Breast epithelium (tissue), 3 donors: ENCODE data around the gene NUCKS1.
"Not testable (repeated sequence)": the region's sequence is repeated elsewhere in the genome, so short reads cannot be mapped to it uniquely, and the experiment has no call there.

ENCODE experiments used
- POLR2A ChIP-seq: fragments of 450-650 bp; IDR thresholded peaks from one replicate; pipeline ENCODE4 v1.6.1; 2016; ENCODE audit warnings: antibody characterized with exemption, mild to moderate bottlenecking, moderate library complexity
- POLR2AphosphoS5 ChIP-seq, 3 donors: sonication (generic); formaldehyde crosslinking; IDR thresholded peaks; one replicate each; pipeline ENCODE4 v1.6.1; 2017; ENCODE audit warnings: antibody characterized with exemption in 3 of 3
- TF ChIP-seq, protein P1 (sequence below), 3 donors: fragments of 450-650 bp; IDR thresholded peaks; one replicate each; pipeline ENCODE4 v1.5.1; 2016 to 2017; ENCODE audit warnings: antibody characterized with exemption in 3 of 3, mild to moderate bottlenecking in 3 of 3, moderate library complexity in 3 of 3

DNA sequence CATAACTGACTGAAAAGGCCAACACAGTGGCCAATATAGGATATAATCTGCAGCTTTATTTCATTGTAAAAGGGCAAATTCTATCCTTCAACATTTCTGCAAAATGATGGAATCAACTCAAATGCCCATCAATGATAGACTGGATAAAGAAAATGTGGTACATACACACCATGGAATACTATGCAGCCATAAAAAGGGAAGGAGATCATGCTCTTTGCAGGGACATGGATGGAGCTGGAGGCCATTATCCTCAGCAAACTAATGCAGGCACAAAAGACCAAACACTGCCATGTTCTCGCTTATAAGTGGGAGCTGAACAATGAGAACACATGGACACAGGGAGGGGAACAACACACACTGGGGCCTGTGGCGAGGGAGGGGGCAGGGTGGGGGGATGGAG is 29.2 kb downstream of the NUCKS1 start:
- TF ChIP-seq, protein P1, sequence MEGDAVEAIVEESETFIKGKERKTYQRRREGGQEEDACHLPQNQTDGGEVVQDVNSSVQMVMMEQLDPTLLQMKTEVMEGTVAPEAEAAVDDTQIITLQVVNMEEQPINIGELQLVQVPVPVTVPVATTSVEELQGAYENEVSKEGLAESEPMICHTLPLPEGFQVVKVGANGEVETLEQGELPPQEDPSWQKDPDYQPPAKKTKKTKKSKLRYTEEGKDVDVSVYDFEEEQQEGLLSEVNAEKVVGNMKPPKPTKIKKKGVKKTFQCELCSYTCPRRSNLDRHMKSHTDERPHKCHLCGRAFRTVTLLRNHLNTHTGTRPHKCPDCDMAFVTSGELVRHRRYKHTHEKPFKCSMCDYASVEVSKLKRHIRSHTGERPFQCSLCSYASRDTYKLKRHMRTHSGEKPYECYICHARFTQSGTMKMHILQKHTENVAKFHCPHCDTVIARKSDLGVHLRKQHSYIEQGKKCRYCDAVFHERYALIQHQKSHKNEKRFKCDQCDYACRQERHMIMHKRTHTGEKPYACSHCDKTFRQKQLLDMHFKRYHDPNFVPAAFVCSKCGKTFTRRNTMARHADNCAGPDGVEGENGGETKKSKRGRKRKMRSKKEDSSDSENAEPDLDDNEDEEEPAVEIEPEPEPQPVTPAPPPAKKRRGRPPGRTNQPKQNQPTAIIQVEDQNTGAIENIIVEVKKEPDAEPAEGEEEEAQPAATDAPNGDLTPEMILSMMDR (IDR thresholded peaks at IDR 0.05): not testable (repeated sequence)
- not testable (repeated sequence) for TF ChIP-seq POLR2AphosphoS5 (IDR thresholded peaks at IDR 0.05); POLR2A
